ENCODE results near the gene EXOC4.

DNA sequence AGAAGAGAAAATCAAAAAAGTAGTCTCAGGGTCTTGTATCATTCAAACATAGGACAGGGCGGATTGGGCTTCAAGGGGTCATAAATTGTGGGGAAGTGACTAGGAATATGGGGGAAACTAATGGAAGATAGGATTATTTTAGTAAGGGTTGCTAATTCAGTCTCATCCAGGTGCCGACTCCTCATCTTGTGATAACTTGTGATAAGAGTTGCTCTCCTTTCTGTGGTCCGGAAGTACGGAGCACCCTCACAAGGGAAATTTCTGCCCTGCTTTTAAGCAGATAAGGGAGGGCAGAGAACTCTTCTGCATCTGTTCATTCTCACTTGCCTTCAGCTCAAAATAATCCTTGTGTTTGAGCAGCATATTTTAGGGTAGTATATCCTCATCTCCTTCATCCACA lies 437.9 kb downstream of the EXOC4 start:
- TF ChIP-seq POLR2A (IDR thresholded peaks at IDR 0.05; ENCODE audit: low read length) (no peak), GATA1 (IDR thresholded peaks at IDR 0.05; ENCODE audit: low read depth, low read length) (no peak)

All from erythroblast (primary cell).